Heart left ventricle (tissue), 16 donors: ENCODE measurements around the gene ZNF41. TPM values are rescaled to one million over a fixed set of nuclear protein-coding genes. Genes with fewer than 3 reads are reported as not detected.

Experiments
- ATAC-seq, 4 donors: fragments of 200-7000 bp; cut with Tn5 transposase; one replicate each; pipeline ENCODE4 v1.9.1; 2020 to 2022; ENCODE audit warnings: moderate library complexity in 4 of 4, mild to moderate bottlenecking in 3 of 4, moderate number of reproducible peaks in 1 of 4
- DNase-seq, 5 donors: peaks; one replicate each; pipeline ENCODE4 v3.0.0-alpha.2; 2020
- H3K27ac ChIP-seq, 12 donors: fragments of 200-600 bp; sonication (generic) in 4 of 12; one replicate each; pipeline versions ENCODE4 v1.5.0 to v1.8.0; 2016 to 2022; ENCODE audit warnings: mild to moderate bottlenecking in 2 of 12
- H3K27me3 ChIP-seq, 9 donors: fragments of 200-600 bp; sonication (generic) in 2 of 9; one replicate each; pipeline versions ENCODE4 v1.5.1 to v1.8.0; 2016 to 2022; ENCODE audit warnings: mild to moderate bottlenecking in 3 of 9
- H3K36me3 ChIP-seq, 9 donors: fragments of 200-600 bp; sonication (generic) in 2 of 9; one replicate each; pipeline versions ENCODE4 v1.5.0 to v1.8.0; 2018 to 2022; ENCODE audit warnings: mild to moderate bottlenecking in 2 of 9
- H3K4me1 ChIP-seq, 12 donors: fragments of 200-600 bp; sonication (generic) in 4 of 12; one replicate each; pipeline versions ENCODE4 v1.5.0 to v1.8.0; 2016 to 2022; ENCODE audit warnings: mild to moderate bottlenecking in 3 of 12
- H3K4me3 ChIP-seq, 12 donors: fragments of 200-600 bp; sonication (generic) in 4 of 12; one replicate each; pipeline versions ENCODE4 v1.5.0 to v1.8.0; 2017 to 2022; ENCODE audit warnings: mild to moderate bottlenecking in 9 of 12, moderate library complexity in 4 of 12
- H3K9me3 ChIP-seq, 12 donors: fragments of 200-600 bp; sonication (generic) in 4 of 12; one replicate each; pipeline versions ENCODE4 v1.5.0 to v1.8.0; 2016 to 2022; ENCODE audit warnings: mild to moderate bottlenecking in 1 of 12
- POLR2A ChIP-seq, 2 donors: fragments of 450-650 bp; IDR thresholded peaks; one replicate each; pipeline ENCODE4 v1.6.1; 2017; ENCODE audit warnings: antibody characterized with exemption in 2 of 2, mild to moderate bottlenecking in 2 of 2, moderate library complexity in 2 of 2
- WGBS, 4 donors: extraction: QIAGEN DNeasy Blood & Tissue Kit in 2 of 4; methylation state at CpG; one replicate each; pipeline versions ENCODE4 v1.1.5 to v1.1.7; 2013 to 2018; 5-methylcytosine and 5-hydroxymethylcytosine counted together
- intact Hi-C, 10 donors: fragments of 100-400 bp; cut with DNase I; formaldehyde crosslinking; loops; one replicate each; pipeline versions ENCODE4 v1.11.1 to v1.14.2; 2022
- polyA plus RNA-seq, 2 donors: library from polyadenylated mRNA; stranded (reverse); fragments of 200-250 nt; gene quantifications; one replicate each; pipeline ENCODE4 v1.2.3, GENCODE V29; 2013
- total RNA-seq, 9 donors: library from RNA; depleted of rRNA in 2 of 9; stranded (reverse); fragments of >200 nt in 2 of 9; fragmentation: NEBNext Ultra II Directional in 3 of 9; extraction: Animal tissue kit (Norgen Biotek cat#: 25700) in 3 of 9; gene quantifications; one replicate each; pipeline versions ENCODE4 v1.1.0 to v1.2.4, GENCODE V29; 2016 to 2023
- TF ChIP-seq, protein P1 (sequence below), 12 donors: fragments of 200-600 bp; sonication (generic) in 4 of 12; IDR thresholded peaks; one replicate each; pipeline versions ENCODE4 v1.5.0 to v1.8.0; 2018 to 2022; ENCODE audit warnings: antibody characterized with exemption in 12 of 12, mild to moderate bottlenecking in 5 of 12
- donor health status: ischemic (EF 13 %, LVEDD 7.1; RV severe dilation, severe dysfunction).
- donor health status: healthy with polysubstance abuse.
- donor health status: DM: no; HTN: yes; CAD: no.
- donor health status: DM: no; HTN: no; CAD: no.
- donor health status: ischemic (EF 25% LVEDD 6.9; RV normal size, moderate dysfunction).
- donor health status: ischemic (EF 25% LVEDD 5.7; RV mildly dilated, moderate dysfunction).
- donor health status: healthy.
- donor health status: DM: yes; HTN: yes; CAD: no.
- donor health status: ischemic (EF 35%, LVEDD 5.7; RV mildly dilated, moderate dysfunction).
- donor health status: nonischemic (EF 11% LVEDD 7.7; RV severe dilation, severe dysfunction).
- donor health status: DM: yes; HTN: yes; CAD: no.
- donor health status: PGD.
- donor health status: ischemic (EF 29% LVEDD 5.4; RV normal size, mild dysfunction).
- donor health status: nonischemic (EF 23%, LVEDD 6.1; RV moderate dilation, normal function).

ZNF41 gene
- total and polyA plus RNA-seq, 11 donors, result 4.6 to 19.6 (median 13.0) TPM

DNA sequence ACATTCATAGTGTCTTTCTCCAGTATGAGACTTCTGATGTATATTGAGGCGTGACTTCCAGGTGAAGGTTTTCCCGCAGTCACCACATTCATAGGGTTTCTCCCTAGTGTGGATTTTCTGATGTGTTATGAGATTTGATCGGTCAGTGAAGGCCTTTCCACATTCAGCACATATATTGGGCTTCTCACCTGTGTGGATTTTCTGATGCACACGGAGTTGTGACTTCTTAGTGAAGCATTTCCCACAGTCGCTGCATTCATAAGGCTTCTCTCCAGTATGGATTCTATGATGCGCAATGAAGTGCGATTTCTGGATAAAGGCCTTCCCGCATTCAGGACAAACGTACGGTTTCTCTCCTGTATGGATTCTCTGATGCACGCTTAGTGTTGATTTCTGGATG lies 35.4 kb downstream of the ZNF41 start:
- Histone ChIP-seq H3K4me1 (no peaks in the 10 kb centered on the region), H3K4me3 (no peak overlapping the region), H3K27ac (no peak overlapping the region), H3K27me3 (no peaks in the 10 kb centered on the region), H3K9me3 (peaks cover 0 to 63% (median 9%) of the 10 kb centered on the region in 12 donors), H3K36me3 (peaks cover 0 to 59% (median 25%) of the 10 kb centered on the region in 9 donors)
- 88 to 99% (median 95%) methylated on average over 11 of the region's 11 CpGs for WGBS, 4 donors
- ATAC-seq, result no peak
- no peak for TF ChIP-seq POLR2A (IDR thresholded peaks at IDR 0.05)
- TF ChIP-seq, protein P1, sequence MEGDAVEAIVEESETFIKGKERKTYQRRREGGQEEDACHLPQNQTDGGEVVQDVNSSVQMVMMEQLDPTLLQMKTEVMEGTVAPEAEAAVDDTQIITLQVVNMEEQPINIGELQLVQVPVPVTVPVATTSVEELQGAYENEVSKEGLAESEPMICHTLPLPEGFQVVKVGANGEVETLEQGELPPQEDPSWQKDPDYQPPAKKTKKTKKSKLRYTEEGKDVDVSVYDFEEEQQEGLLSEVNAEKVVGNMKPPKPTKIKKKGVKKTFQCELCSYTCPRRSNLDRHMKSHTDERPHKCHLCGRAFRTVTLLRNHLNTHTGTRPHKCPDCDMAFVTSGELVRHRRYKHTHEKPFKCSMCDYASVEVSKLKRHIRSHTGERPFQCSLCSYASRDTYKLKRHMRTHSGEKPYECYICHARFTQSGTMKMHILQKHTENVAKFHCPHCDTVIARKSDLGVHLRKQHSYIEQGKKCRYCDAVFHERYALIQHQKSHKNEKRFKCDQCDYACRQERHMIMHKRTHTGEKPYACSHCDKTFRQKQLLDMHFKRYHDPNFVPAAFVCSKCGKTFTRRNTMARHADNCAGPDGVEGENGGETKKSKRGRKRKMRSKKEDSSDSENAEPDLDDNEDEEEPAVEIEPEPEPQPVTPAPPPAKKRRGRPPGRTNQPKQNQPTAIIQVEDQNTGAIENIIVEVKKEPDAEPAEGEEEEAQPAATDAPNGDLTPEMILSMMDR (IDR thresholded peaks at IDR 0.05), result no peak
- intact Hi-C loops, result no loop called here
- DNase-seq, result no peak

DNA sequence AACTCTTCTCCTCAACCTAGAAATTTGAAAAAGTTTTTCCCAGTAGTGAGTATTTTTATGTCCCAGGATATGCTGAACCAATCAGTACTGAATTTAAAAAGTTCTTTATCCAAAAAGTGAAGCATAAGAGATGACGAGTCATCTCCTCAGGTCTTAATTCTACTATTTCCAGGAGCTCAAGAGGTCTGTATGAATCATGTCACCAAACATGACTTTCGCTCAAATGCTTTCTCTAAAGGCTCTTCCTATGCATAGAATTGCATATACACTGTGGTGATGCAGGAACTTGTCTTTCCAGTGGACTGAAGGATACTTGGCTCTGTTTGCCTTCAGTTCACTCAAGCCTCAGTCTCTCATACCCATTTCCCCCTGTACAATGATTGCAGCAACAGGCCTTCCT lies 36.1 kb downstream of the ZNF41 start:
- H3K36me3 ChIP-seq, result peaks cover 0 to 52% (median 21%) of the 10 kb centered on the region in 9 donors
- no peak overlapping the region for H3K4me3 ChIP-seq
- no peaks in the 10 kb centered on the region for H3K4me1 ChIP-seq
- TF ChIP-seq, protein P1 (IDR thresholded peaks at IDR 0.05), result no peak
- no peak for TF ChIP-seq POLR2A (IDR thresholded peaks at IDR 0.05)
- DNase-seq, result no peak
- intact Hi-C loops, result no loop called here
- no peaks in the 10 kb centered on the region for H3K27me3 ChIP-seq
- ATAC-seq, result no peak
- H3K9me3 ChIP-seq, result peaks cover 0 to 67% (median 9%) of the 10 kb centered on the region in 12 donors
- WGBS, 4 donors, result 72 to 100% (median 90%) methylated on average over 2 of the region's 2 CpGs
- H3K27ac ChIP-seq, result no peak overlapping the region

DNA sequence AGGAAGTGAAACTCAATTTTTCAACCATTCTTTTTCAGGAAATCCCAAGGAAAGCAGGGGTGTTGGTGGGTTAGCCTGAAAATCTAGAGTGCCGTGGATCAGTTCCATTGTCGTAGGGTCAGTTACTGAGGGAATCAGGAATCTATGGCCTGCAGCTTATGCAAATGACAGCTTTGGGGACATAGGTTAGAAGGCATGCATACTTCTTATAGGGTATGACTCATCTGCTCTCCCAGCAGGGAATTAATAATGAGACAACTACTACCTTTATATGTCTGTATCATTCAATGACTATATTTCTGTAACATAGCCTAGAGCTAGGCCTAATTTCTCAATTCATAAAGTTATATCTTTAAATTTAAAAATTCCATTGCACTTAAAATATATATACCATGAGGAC lies 36.6 kb downstream of the ZNF41 start:
- no peak for DNase-seq
- Histone ChIP-seq H3K27me3 (no peaks in the 10 kb centered on the region), H3K27ac (no peak overlapping the region), H3K4me1 (no peaks in the 10 kb centered on the region), H3K4me3 (no peak overlapping the region), H3K9me3 (peaks cover 0 to 67% (median 9%) of the 10 kb centered on the region in 12 donors), H3K36me3 (peaks cover 0 to 48% (median 21%) of the 10 kb centered on the region in 9 donors)
- no peak for ATAC-seq
- TF ChIP-seq, protein P1 (IDR thresholded peaks at IDR 0.05), result no peak
- no peak for TF ChIP-seq POLR2A (IDR thresholded peaks at IDR 0.05)
- intact Hi-C loops, result no loop called here
- WGBS, 4 donors, result 84 to 96% (median 91%) methylated on average over 2 of the region's 2 CpGs

DNA sequence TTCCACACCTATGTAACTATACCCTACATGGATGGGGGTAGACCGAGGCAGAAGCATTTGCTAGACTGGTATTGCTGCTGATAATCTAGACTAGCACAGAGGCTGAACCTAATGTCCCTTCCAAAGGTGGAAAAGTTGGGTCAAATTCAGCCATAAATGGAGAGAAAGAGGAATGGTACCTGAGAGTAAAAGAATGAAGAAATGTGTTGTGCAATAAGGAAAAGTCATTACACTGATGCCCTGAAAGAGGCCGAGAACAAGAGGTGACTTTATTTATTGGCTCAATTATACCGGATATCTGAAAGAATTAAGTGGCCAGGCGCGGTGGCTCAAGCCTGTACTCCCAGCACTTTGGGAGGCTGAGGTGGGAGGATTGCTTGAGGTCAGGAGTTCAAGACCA lies 52.1 kb downstream of the ZNF41 start:
- no peak for TF ChIP-seq POLR2A (IDR thresholded peaks at IDR 0.05)
- TF ChIP-seq, protein P1 (IDR thresholded peaks at IDR 0.05), result no peak
- intact Hi-C loops, result no loop called here
- WGBS, 4 donors, result 83 to 94% (median 89%) methylated on average over 5 of the region's 5 CpGs

More for the DNA sequence above, 52.1 kb downstream of the ZNF41 start:
- DNase-seq (no peak), ATAC-seq (no peak)
- peaks cover 0 to 3% (median 0%) of the 10 kb centered on the region in 9 donors for H3K27me3 ChIP-seq
- H3K27ac ChIP-seq, result no peak overlapping the region
- no peaks in the 10 kb centered on the region for H3K36me3 ChIP-seq
- no peak overlapping the region for H3K4me3 ChIP-seq
- H3K9me3 ChIP-seq, result no peaks in the 10 kb centered on the region
- H3K4me1 ChIP-seq, result no peaks in the 10 kb centered on the region
